ENCODE measurements around the gene SDCCAG8.

DNA sequence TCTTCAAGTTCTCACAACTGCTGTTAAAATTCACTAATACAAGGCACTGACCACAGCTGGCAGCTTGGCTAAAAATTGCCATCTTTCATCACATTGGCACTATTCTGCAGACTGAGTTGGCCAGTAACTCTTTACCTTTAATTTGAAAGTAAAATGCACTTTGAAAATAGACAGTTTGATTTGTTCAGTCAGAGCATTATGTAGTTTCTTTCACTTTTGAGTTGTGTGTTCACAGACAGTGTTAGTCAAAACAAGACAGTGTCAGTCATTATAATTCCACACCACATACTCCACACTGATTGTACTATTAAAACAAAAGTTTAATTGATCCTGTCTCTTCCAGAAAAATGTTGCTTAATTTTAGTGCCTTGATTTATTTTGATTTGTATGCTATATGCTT, 160.7 kb downstream of the SDCCAG8 start:
- TF ChIP-seq EP300 (IDR thresholded peaks at IDR 0.05) (no peak), POLR2A (IDR thresholded peaks at IDR 0.05; ENCODE audit: low read depth) (no peak)
- TF ChIP-seq, protein P1, sequence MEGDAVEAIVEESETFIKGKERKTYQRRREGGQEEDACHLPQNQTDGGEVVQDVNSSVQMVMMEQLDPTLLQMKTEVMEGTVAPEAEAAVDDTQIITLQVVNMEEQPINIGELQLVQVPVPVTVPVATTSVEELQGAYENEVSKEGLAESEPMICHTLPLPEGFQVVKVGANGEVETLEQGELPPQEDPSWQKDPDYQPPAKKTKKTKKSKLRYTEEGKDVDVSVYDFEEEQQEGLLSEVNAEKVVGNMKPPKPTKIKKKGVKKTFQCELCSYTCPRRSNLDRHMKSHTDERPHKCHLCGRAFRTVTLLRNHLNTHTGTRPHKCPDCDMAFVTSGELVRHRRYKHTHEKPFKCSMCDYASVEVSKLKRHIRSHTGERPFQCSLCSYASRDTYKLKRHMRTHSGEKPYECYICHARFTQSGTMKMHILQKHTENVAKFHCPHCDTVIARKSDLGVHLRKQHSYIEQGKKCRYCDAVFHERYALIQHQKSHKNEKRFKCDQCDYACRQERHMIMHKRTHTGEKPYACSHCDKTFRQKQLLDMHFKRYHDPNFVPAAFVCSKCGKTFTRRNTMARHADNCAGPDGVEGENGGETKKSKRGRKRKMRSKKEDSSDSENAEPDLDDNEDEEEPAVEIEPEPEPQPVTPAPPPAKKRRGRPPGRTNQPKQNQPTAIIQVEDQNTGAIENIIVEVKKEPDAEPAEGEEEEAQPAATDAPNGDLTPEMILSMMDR (IDR thresholded peaks at IDR 0.05), result no peak

Measured in esophagus muscularis mucosa (tissue), 4 donors.